HG02870 (cell line): ENCODE measurements around the gene KLHDC10.
A peak's percentile ranks its signal among the peaks of the same experiment; 100 is the strongest.
"Not testable (repeated sequence)": the region's sequence is repeated elsewhere in the genome, so short reads cannot be mapped to it uniquely, and the experiment has no call there.

Experiments
- ATAC-seq: cut with Tn5 transposase; IDR thresholded peaks from one replicate; pipeline ENCODE4 v1.9.1; 2021; ENCODE audit warnings: mild to moderate bottlenecking, moderate library complexity; ENCODE audit not compliant: unreplicated experiment

The KLHDC10 gene

GRCh38 chr7:130152493-130153210 lies 82.3 kb downstream of the KLHDC10 start:
- no peak for ATAC-seq

- no peak for ATAC-seq
Measured at GRCh38 chr7:130153211-130153908, 83.0 kb downstream of the KLHDC10 start.

DNA sequence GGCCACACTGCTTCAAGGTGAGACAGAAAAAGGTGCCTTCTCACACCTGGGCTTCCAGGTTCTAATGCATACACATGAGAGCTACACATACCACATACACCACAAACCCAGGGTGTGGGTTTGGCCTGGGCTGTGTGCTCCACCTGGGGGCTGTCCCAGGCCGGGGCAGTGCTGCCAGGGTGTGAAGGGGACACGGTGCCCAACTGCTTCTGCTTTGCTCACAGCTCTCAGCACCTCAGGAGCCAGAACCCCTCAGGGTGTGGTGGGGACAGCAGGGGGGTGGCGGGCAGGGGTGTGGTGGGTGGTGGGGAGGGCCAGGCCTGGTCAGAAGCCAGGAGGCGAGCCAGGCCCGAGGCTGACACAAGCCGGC lies 83.8 kb downstream of the KLHDC10 start:
- no peak for ATAC-seq

- no peak for ATAC-seq
Measured at GRCh38 chr7:130154501-130155317, 84.4 kb downstream of the KLHDC10 start.

DNA sequence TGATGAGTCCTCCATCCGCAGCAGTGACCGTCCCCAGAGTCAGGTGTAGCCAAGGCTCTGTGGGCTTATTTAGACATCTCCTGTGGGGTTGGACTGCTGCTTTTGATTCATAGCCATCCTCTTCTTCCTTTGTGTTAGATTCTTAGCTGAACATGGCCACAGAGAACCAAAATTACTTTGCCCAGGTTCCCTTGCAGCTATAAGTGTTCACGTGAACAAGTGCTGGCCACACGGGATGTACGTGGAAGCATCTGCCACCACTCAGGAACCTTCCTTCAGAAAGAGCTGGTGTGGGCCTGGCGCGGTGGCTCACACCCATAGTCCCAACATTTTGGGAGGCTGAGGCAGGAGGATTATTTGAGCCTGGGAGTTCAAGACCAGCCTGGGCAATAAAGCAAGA lies 85.8 kb downstream of the KLHDC10 start:
- no peak for ATAC-seq

- ATAC-seq: no peak
Measured at GRCh38 chr7:130157700-130158099, 87.4 kb downstream of the KLHDC10 start.

- ATAC-seq: no peak
Measured at GRCh38 chr7:130160023-130160422, 89.7 kb downstream of the KLHDC10 start.

GRCh38 chr7:130160455-130160854 lies 90.1 kb downstream of the KLHDC10 start:
- no peak for ATAC-seq

- ATAC-seq: no peak
Measured at GRCh38 chr7:130162196-130162595, 91.9 kb downstream of the KLHDC10 start.

DNA sequence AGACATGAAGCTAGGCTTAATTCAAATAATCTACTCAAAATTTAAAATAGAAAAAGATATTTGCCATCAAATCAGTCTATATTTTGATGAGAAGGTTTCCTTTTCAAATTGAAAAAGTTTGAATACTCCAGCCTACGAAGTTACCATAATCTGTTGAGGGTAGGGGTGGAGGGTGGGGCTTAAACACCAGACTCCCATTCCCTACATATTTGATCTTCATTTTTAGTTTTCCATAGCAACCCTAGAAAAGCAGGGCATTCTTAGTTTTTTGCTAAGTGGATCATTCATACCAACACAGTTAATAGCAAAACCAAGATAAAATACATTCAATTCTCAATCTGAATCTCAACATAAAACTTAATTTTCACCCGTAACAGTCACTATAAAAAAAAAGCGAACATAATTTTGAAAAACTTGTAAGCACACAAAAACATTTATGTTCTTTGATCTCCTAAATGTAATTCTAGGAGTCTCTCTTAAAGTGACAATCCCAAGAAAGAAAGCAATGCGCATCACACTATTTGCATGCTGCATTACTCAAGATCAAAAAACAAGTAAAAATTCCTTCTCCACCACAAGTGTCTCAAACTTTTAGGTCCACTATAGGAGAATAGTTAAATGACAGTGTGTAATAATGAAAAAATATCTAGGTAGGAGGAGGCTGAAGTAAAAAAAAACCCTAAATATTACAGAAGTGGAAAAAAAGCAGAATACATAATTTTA lies 104.1 kb downstream of the KLHDC10 start:
- no peak for ATAC-seq

GRCh38 chr7:130178251-130178650 lies 107.9 kb downstream of the KLHDC10 start:
- ATAC-seq: no peak

DNA sequence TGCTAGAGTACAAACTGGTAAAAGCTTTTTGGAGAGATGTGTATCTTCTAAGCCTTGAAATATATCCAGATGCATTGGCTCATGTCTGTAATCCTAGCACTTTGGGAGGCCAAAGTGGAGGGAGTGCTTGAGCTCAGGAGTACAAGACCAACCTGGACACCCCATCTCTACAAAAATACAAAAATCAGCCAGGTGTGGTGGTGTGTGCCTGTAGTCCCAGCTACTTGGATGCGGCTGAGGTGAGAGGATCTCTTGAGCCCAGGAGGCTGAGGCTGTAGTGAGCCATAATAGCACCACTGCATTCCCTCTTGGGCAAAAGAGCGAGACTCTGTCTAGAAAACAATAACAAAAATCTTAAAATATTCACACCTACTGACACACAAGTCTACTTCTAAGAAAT lies 109.3 kb downstream of the KLHDC10 start:
- ATAC-seq: no peak

DNA sequence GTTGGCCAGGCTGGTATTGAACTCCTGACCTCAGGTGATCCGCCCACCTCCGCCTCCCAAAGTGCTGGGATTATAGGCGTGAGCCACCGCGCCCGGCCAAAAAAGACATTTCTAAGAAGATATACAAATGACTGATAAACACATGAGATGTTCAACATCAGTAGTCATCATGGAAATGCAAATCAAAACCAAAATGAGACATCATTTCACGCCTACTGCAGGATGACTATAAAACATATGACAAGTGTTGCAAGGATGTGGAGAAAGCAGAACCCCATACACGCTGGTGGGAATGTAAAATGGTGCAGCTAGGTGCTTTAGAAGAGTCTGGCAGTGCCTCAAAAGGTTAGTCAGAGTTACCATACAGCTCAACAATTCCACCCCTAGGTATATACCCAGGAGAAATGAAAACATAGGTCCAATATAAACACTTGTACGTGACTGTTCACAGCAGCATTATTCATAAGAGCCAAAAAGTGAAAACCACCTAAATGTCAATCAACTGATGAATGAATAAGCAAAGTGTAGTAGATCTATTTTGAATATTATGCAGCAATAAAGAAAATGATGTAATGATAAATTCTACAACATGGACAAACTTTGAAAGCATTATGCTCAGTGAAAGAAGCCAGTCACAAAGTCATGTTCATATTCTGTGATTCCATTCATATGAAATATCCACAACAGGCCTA lies 110.4 kb downstream of the KLHDC10 start:
- ATAC-seq: no peak

GRCh38 chr7:130181263-130181605 lies 110.9 kb downstream of the KLHDC10 start:
- ATAC-seq: no peak

GRCh38 chr7:130182990-130183389 lies 112.7 kb downstream of the KLHDC10 start:
- ATAC-seq: peak; percentile 81

DNA sequence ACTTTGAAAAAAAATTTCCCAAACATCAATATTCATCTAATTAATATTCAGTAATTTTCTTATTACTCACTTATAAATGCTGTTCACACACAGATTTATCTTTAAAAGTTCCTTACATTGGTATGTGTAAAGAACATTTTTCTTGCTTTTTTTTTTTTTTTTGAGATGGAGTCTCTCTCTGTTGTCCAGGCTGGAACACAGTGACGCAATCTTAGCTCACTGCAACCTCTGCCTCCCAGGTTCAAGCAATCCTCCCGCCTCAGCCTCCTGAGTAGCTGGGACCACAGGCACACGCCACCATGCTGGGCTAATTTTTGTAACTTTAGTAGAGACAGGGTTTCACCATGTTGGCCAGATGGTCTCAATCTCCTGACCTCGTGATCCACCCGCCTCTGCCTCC lies 114.0 kb downstream of the KLHDC10 start:
- ATAC-seq: not testable (repeated sequence)
